ENCODE data around the gene TBC1D1.

- TF ChIP-seq CTCF (conservative IDR thresholded peaks at IDR 0.05; ENCODE audit: low read depth, low read length) (no peak), EZH2 (IDR thresholded peaks at IDR 0.05; ENCODE audit: borderline replicate concordance, low read depth, low read length, poor library complexity, severe bottlenecking) (no peak)
Measured at GRCh38 chr4:37951461-37952352, 60.8 kb downstream of the TBC1D1 start.
